Heart left ventricle (tissue), 13 donors: ENCODE results near the gene MEX3C.

Experiments used
- POLR2A ChIP-seq, 2 donors: fragments of 450-650 bp; IDR thresholded peaks; one replicate each; pipeline ENCODE4 v1.6.1; 2017; ENCODE audit warnings: antibody characterized with exemption in 2 of 2, mild to moderate bottlenecking in 2 of 2, moderate library complexity in 2 of 2
- TF ChIP-seq, protein P1 (sequence below), 12 donors: fragments of 200-600 bp; sonication (generic) in 4 of 12; IDR thresholded peaks; one replicate each; pipeline versions ENCODE4 v1.5.0 to v1.8.0; 2018 to 2022; ENCODE audit warnings: antibody characterized with exemption in 12 of 12, mild to moderate bottlenecking in 5 of 12
- donor health status: ischemic (EF 13 %, LVEDD 7.1; RV severe dilation, severe dysfunction).
- donor health status: DM: no; HTN: yes; CAD: no.
- donor health status: DM: no; HTN: no; CAD: no.
- donor health status: ischemic (EF 25% LVEDD 6.9; RV normal size, moderate dysfunction).
- donor health status: ischemic (EF 25% LVEDD 5.7; RV mildly dilated, moderate dysfunction).
- donor health status: ischemic (EF 35%, LVEDD 5.7; RV mildly dilated, moderate dysfunction).
- donor health status: nonischemic (EF 11% LVEDD 7.7; RV severe dilation, severe dysfunction).
- donor health status: DM: yes; HTN: yes; CAD: no.
- donor health status: PGD.
- donor health status: ischemic (EF 29% LVEDD 5.4; RV normal size, mild dysfunction).
- donor health status: nonischemic (EF 23%, LVEDD 6.1; RV moderate dilation, normal function).

DNA sequence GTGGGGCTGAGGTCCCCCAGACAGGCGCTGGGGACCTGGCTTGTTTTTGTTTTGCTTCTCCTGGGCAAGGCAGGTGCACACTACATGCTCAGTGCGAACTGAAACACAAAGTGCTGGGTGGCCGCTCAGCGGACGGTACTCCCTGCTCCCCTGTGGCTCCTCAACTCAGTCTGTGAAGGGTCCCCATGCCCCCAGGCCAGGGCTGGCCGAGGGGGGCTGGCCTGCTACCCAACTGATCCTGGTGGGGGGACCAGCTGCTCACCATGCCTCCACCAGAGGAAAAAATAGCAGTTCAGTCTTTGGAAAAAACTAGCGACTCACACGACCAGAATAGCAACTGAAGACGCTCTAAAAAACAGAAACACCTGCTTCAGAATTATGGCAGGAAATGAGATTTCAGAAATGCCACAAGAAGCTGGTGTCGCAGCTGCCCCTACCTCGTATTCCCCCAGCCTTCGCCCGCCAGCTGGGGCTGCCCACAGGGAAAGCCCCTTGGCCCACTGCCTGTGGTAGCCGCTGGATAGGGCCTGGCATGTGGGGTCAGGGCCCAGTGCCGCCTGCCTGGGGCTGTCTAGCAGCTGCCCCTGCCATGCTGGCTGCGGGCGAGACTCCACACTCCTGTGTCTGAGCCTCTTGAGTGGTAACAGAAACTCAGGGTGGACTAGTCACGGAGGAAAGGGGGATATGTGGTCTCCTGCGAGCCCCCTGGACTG, 43.7 kb downstream of the MEX3C start:
- no peak for TF ChIP-seq POLR2A (IDR thresholded peaks at IDR 0.05)
- TF ChIP-seq, protein P1, sequence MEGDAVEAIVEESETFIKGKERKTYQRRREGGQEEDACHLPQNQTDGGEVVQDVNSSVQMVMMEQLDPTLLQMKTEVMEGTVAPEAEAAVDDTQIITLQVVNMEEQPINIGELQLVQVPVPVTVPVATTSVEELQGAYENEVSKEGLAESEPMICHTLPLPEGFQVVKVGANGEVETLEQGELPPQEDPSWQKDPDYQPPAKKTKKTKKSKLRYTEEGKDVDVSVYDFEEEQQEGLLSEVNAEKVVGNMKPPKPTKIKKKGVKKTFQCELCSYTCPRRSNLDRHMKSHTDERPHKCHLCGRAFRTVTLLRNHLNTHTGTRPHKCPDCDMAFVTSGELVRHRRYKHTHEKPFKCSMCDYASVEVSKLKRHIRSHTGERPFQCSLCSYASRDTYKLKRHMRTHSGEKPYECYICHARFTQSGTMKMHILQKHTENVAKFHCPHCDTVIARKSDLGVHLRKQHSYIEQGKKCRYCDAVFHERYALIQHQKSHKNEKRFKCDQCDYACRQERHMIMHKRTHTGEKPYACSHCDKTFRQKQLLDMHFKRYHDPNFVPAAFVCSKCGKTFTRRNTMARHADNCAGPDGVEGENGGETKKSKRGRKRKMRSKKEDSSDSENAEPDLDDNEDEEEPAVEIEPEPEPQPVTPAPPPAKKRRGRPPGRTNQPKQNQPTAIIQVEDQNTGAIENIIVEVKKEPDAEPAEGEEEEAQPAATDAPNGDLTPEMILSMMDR (IDR thresholded peaks at IDR 0.05), result no peak
